ENCODE data around the gene TK1. TPM values are rescaled to one million over a fixed set of nuclear protein-coding genes. Genes with fewer than 3 reads are reported as not detected.

TK1 gene
- total RNA-seq, 2 donors from 2014 or later = 81.0 to 97.4 TPM

- Histone ChIP-seq H3K27me3 (ENCODE audit: control insufficient read depth, insufficient read depth, low read length, poor library complexity, severe bottlenecking) (no peaks in the 10 kb centered on the region), H3K9ac (ENCODE audit: extremely low read depth, low read length, poor library complexity, severe bottlenecking) (no peak overlapping the region), H3K27ac (ENCODE audit: low read depth, low read length) (no peak overlapping the region), H3K4me3 (ENCODE audit: low read length) (no peak overlapping the region), H3K4me1 (ENCODE audit: control insufficient read depth, insufficient read depth, low read length) (no peaks in the 10 kb centered on the region), H3K9me3 (ENCODE audit: control insufficient read depth, low read length) (no peaks in the 10 kb centered on the region), H3K36me3 (ENCODE audit: control insufficient read depth, insufficient read depth, low read length) (no peaks in the 10 kb centered on the region)
- Mint-ChIP-seq H3K4me3 (no peak overlapping the region), H3K4me1 (no peaks in the 10 kb centered on the region), H3K36me3 (ENCODE audit: low read depth) (no peaks in the 10 kb centered on the region), H3K27ac (no peak overlapping the region), H3K9me3 (no peaks in the 10 kb centered on the region), H3K27me3 (ENCODE audit: insufficient read depth) (peaks cover 10% of the 10 kb centered on the region)
- DNase-seq = peak; percentile 51
- no peak for TF ChIP-seq CTCF (conservative IDR thresholded peaks at IDR 0.05)
- 93 to 96% methylated on average over 15 to 21 of the region's 21 CpGs for WGBS, 2 experiments (ENCODE audit: insufficient coverage in 1 of 2, insufficient read length in 1 of 2)
These were observed 43.4 kb downstream of the TK1 start for GRCh38 chr17:78143214-78144146.

GRCh38 chr17:78142119-78142861 lies 44.6 kb downstream of the TK1 start:
- 90 to 93% methylated on average over 13 to 16 of the region's 16 CpGs for WGBS, 2 experiments (ENCODE audit: insufficient coverage in 1 of 2, insufficient read length in 1 of 2)
- peaks cover 10% of the 10 kb centered on the region for H3K27me3 Mint-ChIP-seq (ENCODE audit: insufficient read depth)

More at GRCh38 chr17:78142119-78142861, 44.6 kb downstream of the TK1 start:
- Mint-ChIP-seq H3K4me3 (no peak overlapping the region), H3K27ac (no peak overlapping the region), H3K4me1 (no peaks in the 10 kb centered on the region), H3K9me3 (no peaks in the 10 kb centered on the region), H3K36me3 (ENCODE audit: low read depth) (no peaks in the 10 kb centered on the region)
- Histone ChIP-seq H3K9ac (ENCODE audit: extremely low read depth, low read length, poor library complexity, severe bottlenecking) (no peak overlapping the region), H3K27me3 (ENCODE audit: control insufficient read depth, insufficient read depth, low read length, poor library complexity, severe bottlenecking) (no peaks in the 10 kb centered on the region), H3K36me3 (ENCODE audit: control insufficient read depth, insufficient read depth, low read length) (no peaks in the 10 kb centered on the region), H3K4me1 (ENCODE audit: control insufficient read depth, insufficient read depth, low read length) (no peaks in the 10 kb centered on the region), H3K9me3 (ENCODE audit: control insufficient read depth, low read length) (no peaks in the 10 kb centered on the region), H3K27ac (ENCODE audit: low read depth, low read length) (no peak overlapping the region), H3K4me3 (ENCODE audit: low read length) (no peak overlapping the region)
- TF ChIP-seq CTCF (conservative IDR thresholded peaks at IDR 0.05) = no peak
- DNase-seq = peak; percentile 80

Data from endodermal cell (in vitro differentiated cells).